NCI-H510A treated with DMSO at 0.1 percent for 48 hours (cell line): ENCODE results near the gene PGAP3.

ENCODE experiments used
- DNase-seq: peaks from one replicate; lab custom pipeline; 2025; lab: John Stamatoyannopoulos, UW

PGAP3 gene

GRCh38 chr17:39639043-39639442, 48.8 kb downstream of the PGAP3 start:
- no peak for DNase-seq

DNA sequence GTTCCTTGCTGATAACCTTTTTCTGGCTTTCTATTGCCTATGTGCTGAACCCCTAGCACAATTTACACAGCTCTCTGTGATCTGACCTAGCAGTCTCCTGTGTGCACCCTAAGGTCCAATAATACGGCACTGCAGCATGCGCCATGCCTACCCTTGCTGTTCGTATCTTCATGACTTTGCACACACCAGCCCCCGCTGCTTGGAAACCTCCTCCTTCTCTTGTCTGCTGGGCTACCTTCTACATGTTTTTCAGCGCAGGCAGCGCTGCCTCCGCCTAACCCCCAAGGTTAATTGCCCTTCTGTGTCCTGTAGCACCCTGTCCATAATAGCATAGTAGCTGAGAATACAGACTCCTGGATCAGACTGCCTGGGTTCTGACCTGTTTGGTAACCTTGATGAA, 49.5 kb downstream of the PGAP3 start:
- DNase-seq, result no peak

GRCh38 chr17:39636927-39637736, 50.7 kb downstream of the PGAP3 start, which contains the start of gene STARD3:
Gene STARD3 (plus strand): TSS chr17:39637144. CDS start chr17:39653532, 16,388 bp downstream.
- DNase-seq, result peak; percentile 66

DNA sequence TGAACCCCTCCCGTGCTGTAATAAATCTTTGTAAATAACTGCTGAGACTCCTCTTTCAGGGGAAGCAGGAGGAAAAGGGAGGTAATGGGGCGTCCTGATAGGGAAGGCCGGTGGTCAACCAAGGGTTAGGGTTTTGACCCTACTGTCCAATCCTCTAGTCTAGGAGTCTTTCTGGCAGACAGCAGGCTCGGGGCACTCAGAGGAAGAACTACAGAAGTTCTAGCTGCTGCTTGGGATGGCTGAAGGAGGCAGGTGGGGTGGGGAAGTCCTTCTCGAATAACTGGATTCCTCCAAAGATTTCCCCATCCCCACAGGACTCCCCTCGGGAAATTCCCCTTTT, 51.3 kb downstream of the PGAP3 start:
- no peak for DNase-seq

DNA sequence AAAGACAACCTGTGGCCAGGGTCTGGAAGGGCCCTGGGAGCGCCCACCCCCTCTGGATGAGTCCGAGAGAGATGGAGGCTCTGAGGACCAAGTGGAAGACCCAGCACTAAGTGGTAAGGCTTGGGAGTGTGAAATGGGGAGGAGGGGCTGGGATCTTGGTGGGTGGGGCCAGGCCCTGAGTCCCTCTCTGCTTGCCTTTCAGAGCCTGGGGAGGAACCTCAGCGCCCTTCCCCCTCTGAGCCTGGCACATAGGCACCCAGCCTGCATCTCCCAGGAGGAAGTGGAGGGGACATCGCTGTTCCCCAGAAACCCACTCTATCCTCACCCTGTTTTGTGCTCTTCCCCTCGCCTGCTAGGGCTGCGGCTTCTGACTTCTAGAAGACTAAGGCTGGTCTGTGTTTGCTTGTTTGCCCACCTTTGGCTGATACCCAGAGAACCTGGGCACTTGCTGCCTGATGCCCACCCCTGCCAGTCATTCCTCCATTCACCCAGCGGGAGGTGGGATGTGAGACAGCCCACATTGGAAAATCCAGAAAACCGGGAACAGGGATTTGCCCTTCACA, 52.2 kb downstream of the PGAP3 start:
- no peak for DNase-seq

GRCh38 chr17:39634384-39634871, 53.4 kb downstream of the PGAP3 start:
- DNase-seq, result peak; percentile 58

DNA sequence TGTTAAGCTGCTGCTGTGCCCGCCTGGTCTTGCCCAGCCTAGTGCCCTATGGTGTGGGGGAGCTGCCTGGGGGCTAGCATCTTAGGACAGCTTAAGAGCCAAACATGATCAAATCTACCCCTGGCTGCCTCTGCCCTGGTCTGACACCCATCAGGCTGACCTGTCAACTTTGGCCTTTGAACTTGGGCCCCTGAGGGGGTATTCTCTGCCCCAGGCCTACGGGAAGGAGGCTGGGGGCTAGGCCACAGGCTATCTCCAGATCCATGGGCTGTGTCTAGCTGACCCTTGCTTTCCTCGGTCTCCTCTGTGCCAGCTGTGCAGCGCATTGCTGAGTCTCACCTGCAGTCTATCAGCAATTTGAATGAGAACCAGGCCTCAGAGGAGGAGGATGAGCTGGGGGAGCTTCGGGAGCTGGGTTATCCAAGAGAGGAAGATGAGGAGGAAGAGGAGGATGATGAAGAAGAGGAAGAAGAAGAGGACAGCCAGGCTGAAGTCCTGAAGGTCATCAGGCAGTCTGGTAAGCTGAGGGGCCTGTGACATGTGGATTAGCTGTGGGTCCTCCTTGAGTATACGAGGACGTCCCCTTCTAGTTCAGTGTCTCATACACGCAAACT, 54.2 kb downstream of the PGAP3 start:
- no peak for DNase-seq

GRCh38 chr17:39632153-39632941, 55.5 kb downstream of the PGAP3 start:
- peak; percentile 54 for DNase-seq

DNA sequence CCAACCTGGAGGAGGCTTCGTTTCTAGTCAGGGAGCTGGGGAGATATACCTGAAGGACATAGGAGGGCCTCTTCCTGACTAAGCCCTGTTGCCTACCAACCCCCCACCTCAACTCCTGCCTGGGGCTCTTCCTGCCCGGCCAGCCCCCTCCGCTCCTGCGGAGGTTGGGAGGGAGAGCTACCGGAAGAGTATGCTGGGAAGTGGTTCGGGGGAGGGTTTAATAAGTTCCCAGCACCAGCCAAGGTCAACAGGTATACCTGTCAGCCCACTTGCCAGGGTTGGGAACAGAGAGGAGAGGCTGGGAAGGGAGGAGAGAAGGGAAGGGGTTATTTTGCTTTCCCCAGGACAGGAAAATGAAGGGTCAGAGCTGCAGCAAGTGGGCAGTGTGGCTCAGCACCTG, 56.5 kb downstream of the PGAP3 start:
- DNase-seq, result peak; percentile 69

GRCh38 chr17:39629898-39630297, 58.0 kb downstream of the PGAP3 start:
- no peak for DNase-seq

DNA sequence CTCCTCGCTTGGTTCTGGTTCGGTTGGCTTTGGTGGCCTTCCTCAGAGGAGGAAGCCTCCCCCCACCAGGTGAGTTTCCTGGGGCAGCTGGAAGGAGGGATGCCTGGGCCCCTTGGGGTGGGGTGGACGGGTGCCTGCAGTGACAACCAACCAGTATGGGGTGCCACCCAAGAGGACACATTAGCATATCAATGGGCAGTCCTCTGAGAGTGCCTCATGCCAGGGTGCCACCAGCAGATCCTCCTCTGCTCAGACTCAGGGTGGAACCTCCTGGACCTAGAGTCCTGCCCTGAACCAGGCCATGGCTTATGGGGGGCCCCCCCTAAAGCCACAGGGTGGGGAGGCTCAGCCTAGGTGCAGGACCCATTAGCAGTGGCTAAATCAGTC, 58.4 kb downstream of the PGAP3 start:
- no peak for DNase-seq

GRCh38 chr17:39628655-39629493, 59.0 kb downstream of the PGAP3 start:
- peak; percentile 86 for DNase-seq

GRCh38 chr17:39627712-39628516, 59.9 kb downstream of the PGAP3 start:
- DNase-seq, result peak; percentile 27

GRCh38 chr17:39627047-39627711, 60.7 kb downstream of the PGAP3 start:
- no peak for DNase-seq

DNA sequence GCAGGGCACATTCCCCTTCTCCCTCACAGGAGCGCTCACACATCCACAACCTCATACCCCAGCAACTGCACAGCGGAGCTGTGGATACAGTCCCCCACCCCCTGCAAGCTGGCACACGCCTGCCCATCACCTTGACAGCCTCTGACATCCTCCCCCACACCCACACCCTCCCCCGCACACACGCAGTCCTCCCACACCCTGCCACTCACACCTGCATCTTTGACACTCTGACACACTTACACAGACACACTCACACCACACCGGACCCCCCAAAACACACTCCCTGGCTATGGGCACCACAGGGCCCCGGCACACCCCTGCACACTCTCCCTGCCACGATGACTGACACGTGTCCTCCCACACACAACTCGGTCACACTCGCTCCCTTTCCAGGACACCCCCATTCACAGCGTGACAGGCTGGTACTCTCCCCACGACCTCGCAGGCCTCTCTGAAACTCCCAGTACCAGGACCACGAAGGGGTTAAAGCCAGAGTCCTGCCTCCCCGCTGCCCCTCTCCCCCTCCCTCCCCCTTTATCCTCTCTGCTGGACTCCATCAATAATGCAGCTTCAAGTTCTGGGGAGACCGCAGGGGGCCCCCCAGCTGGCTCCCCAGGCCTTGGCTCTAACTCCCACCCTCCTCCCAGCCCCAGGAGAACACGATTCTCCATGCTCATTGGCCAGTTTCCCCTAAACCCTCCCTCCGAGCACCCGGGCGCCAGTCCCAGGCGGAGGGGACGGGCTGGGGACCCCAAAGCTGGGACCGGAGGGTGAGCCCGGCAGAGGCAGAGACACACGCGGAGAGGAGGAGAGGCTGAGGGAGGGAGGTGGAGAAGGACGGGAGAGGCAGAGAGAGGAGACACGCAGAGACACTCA, 61.4 kb downstream of the PGAP3 start, which contains the start of gene PPP1R1B:
PPP1R1B (plus strand) TSS at position 782 of the 876 bp plus-strand sequence. CDS start 441 bp downstream, outside the sequence.
- DNase-seq, result no peak

- no peak for DNase-seq
Measured at GRCh38 chr17:39625198-39625785, 62.6 kb downstream of the PGAP3 start.

DNA sequence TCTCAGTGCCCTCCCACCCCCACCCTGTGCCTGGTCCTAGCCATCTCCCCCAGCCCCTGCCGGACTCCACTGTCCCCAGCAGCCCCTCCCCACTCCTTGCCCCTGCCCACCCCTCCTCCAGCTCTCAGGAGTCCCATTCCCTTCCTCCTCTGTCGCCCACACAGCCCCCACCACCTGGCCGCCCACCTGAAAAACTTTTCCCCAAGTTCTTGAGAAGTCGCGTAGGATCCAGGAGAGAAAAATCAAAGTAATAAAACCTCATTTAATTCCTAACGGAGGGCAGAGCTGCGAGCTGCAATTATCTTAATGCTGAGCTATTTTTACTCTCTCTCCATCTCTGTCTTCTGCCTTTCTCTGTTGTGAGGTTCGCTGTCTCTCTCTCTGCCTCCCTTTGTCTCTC, 63.5 kb downstream of the PGAP3 start:
- no peak for DNase-seq

GRCh38 chr17:39623356-39623950, 64.4 kb downstream of the PGAP3 start:
- DNase-seq, result peak; percentile 74
